Sigmoid colon (tissue), 4 donors: Measurements from ENCODE around the gene TCHH.

ENCODE experiments used
- POLR2AphosphoS5 ChIP-seq, 4 donors: sonication (generic); formaldehyde crosslinking; IDR thresholded peaks; one replicate each; pipeline ENCODE4 v1.6.1; 2017; ENCODE audit warnings: antibody characterized with exemption in 4 of 4
- TF ChIP-seq, protein P1 (sequence below), 4 experiments: fragments of 450-650 bp in 3 of 4; fragments of 200-600 bp in 1 of 4; IDR thresholded peaks; one replicate each; pipeline ENCODE4 v1.5.1; 2016 to 2019; ENCODE audit warnings: antibody characterized with exemption in 4 of 4, mild to moderate bottlenecking in 3 of 4, moderate library complexity in 2 of 4

DNA sequence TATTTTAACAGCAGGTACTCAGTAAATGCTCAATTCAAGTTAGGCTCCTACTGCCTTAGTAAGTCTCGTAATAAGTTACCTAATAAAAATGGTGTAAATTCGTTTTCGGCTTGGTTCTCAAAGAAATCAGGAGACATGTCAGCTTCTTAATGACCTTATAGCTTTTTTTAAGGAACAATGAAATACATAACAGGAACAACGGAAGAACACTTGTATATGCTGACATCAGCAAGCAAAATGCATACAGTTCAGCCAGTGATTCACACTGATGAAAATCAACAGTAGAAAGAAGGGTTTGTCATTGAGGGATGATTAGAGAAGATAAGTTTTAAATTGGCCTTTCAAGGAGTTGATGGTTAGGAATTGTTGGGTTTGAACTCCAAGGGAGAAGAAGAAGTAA, 30.5 kb upstream of the TCHH start:
- TF ChIP-seq, protein P1, sequence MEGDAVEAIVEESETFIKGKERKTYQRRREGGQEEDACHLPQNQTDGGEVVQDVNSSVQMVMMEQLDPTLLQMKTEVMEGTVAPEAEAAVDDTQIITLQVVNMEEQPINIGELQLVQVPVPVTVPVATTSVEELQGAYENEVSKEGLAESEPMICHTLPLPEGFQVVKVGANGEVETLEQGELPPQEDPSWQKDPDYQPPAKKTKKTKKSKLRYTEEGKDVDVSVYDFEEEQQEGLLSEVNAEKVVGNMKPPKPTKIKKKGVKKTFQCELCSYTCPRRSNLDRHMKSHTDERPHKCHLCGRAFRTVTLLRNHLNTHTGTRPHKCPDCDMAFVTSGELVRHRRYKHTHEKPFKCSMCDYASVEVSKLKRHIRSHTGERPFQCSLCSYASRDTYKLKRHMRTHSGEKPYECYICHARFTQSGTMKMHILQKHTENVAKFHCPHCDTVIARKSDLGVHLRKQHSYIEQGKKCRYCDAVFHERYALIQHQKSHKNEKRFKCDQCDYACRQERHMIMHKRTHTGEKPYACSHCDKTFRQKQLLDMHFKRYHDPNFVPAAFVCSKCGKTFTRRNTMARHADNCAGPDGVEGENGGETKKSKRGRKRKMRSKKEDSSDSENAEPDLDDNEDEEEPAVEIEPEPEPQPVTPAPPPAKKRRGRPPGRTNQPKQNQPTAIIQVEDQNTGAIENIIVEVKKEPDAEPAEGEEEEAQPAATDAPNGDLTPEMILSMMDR (IDR thresholded peaks at IDR 0.05): no peak
- TF ChIP-seq POLR2AphosphoS5 (IDR thresholded peaks at IDR 0.05): no peak
